MM.1S (cell line): ENCODE data around the gene GPSM3.

ENCODE experiments used
- EZH2 ChIP-seq: fragments of 300-600 bp; sonication (generic); optimal IDR thresholded peaks from 2 replicates; pipeline ENCODE3; 2017; ENCODE audit warnings: low read depth, mild to moderate bottlenecking, antibody characterized with exemption, low read length, mixed read lengths
- TF ChIP-seq, protein P1 (sequence below): fragments of 300-600 bp; sonication (generic); IDR thresholded peaks from 2 replicates; pipeline ENCODE4 v1.5.1; 2016; ENCODE audit warnings: antibody characterized with exemption, low read length, mixed read lengths

DNA sequence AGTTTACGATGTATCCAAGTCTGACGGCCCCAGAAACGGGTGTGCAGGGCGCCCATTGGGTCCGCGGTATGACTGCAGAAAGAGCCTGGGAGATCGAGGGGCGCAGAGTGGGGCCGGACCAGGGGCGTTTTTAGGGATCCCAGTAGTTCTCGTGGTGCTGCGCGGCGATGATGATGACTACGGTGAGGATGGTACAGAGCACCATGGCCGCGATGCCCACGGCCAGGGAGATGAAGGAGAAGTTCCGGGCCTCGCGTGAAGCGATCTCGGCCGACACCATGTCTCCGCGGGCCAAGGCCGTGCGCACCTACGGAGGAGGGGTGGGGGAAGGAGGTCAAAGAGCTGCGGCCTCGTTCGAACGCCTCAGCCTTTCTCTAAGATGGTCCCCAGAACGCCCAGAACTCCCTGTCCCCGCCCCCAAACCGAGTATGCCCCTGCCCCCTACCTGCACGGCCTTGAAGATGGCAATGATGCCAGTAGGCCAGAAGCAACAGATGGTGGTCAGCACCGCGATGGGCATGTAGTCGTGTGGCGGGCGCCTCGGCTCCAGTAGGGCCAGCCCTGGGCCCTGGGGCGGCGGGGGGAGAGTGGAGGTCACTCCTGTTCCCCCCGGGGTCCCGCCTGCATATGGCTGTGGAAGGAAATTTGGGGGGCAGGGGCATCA lies 43.2 kb downstream of the GPSM3 start:
- TF ChIP-seq, protein P1, sequence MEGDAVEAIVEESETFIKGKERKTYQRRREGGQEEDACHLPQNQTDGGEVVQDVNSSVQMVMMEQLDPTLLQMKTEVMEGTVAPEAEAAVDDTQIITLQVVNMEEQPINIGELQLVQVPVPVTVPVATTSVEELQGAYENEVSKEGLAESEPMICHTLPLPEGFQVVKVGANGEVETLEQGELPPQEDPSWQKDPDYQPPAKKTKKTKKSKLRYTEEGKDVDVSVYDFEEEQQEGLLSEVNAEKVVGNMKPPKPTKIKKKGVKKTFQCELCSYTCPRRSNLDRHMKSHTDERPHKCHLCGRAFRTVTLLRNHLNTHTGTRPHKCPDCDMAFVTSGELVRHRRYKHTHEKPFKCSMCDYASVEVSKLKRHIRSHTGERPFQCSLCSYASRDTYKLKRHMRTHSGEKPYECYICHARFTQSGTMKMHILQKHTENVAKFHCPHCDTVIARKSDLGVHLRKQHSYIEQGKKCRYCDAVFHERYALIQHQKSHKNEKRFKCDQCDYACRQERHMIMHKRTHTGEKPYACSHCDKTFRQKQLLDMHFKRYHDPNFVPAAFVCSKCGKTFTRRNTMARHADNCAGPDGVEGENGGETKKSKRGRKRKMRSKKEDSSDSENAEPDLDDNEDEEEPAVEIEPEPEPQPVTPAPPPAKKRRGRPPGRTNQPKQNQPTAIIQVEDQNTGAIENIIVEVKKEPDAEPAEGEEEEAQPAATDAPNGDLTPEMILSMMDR: no peak
- TF ChIP-seq EZH2: no peak
